Astrocyte of the spinal cord (primary cell): ENCODE data around the gene PADI6.

Experiments
- DNase-seq: peaks from one replicate; pipeline ENCODE4 v3.0.0; 2011; ENCODE audit warnings: low read depth, low spot score
- H3K4me3 ChIP-seq: 2 replicates; pipeline ENCODE4 v1.5.1; 2011; ENCODE audit warnings: low read depth, mild to moderate bottlenecking, low read length, moderate library complexity
- CTCF ChIP-seq: IDR thresholded peaks from 2 replicates; pipeline ENCODE4 v1.5.1; 2012; ENCODE audit warnings: low read depth, mild to moderate bottlenecking, low read length, inconsistent platforms
- in situ Hi-C: cut with HindIII; loops from 2 replicates; pipeline ENCODE4 v1.10.0; 2017; ENCODE audit warnings: low sequenced_read_pairs

PADI6 gene

GRCh38 chr1:17375651-17376050, 3.7 kb downstream of the PADI6 start:
- no peak overlapping the region for H3K4me3 ChIP-seq
- TF ChIP-seq CTCF, result no peak
- DNase-seq, result no peak
- in situ Hi-C loops, result no loop called here

GRCh38 chr1:17377325-17377953, 5.4 kb downstream of the PADI6 start:
- in situ Hi-C loops, result no loop called here
- TF ChIP-seq CTCF, result no peak

GRCh38 chr1:17381161-17381560, 9.2 kb downstream of the PADI6 start:
- H3K4me3 ChIP-seq, result no peak overlapping the region
- no peak for DNase-seq
- no peak for TF ChIP-seq CTCF
- in situ Hi-C loops, result no loop called here

More at GRCh38 chr1:17377325-17377953, 5.4 kb downstream of the PADI6 start:
- no peak for DNase-seq
- no peak overlapping the region for H3K4me3 ChIP-seq

GRCh38 chr1:17392199-17392740, 20.3 kb downstream of the PADI6 start:
- no peak for TF ChIP-seq CTCF
- H3K4me3 ChIP-seq, result no peak overlapping the region
- no peak for DNase-seq
- in situ Hi-C loops, result no loop called here

- DNase-seq, result no peak
- in situ Hi-C loops, result no loop called here
- no peak for TF ChIP-seq CTCF
Measured at GRCh38 chr1:17393230-17393629, 21.2 kb downstream of the PADI6 start.

GRCh38 chr1:17397910-17398695, 26.1 kb downstream of the PADI6 start:
- DNase-seq, result no peak
- no peak overlapping the region for H3K4me3 ChIP-seq
- no peak for TF ChIP-seq CTCF
- in situ Hi-C loops, result no loop called here

More at GRCh38 chr1:17393230-17393629, 21.2 kb downstream of the PADI6 start:
- H3K4me3 ChIP-seq, result no peak overlapping the region
